Loucy (cell line): Measurements from ENCODE around the gene ZFP62.

Experiments
- EZH2phosphoT487 ChIP-seq: fragments of 200-600 bp; IDR thresholded peaks from 2 replicates; pipeline ENCODE4 v1.6.1; 2018; ENCODE audit warnings: antibody characterized with exemption, mild to moderate bottlenecking, moderate library complexity, borderline replicate concordance
- TF ChIP-seq, protein P1 (sequence below): fragments of 200-600 bp; sonication (generic); conservative IDR thresholded peaks from 2 replicates; pipeline ENCODE4 v1.5.1; 2014; ENCODE audit warnings: mild to moderate bottlenecking, antibody characterized with exemption, low read length

- TF ChIP-seq, protein P1, sequence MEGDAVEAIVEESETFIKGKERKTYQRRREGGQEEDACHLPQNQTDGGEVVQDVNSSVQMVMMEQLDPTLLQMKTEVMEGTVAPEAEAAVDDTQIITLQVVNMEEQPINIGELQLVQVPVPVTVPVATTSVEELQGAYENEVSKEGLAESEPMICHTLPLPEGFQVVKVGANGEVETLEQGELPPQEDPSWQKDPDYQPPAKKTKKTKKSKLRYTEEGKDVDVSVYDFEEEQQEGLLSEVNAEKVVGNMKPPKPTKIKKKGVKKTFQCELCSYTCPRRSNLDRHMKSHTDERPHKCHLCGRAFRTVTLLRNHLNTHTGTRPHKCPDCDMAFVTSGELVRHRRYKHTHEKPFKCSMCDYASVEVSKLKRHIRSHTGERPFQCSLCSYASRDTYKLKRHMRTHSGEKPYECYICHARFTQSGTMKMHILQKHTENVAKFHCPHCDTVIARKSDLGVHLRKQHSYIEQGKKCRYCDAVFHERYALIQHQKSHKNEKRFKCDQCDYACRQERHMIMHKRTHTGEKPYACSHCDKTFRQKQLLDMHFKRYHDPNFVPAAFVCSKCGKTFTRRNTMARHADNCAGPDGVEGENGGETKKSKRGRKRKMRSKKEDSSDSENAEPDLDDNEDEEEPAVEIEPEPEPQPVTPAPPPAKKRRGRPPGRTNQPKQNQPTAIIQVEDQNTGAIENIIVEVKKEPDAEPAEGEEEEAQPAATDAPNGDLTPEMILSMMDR = peak; percentile 41; the same call in 1 of the 2 replicates
- TF ChIP-seq EZH2phosphoT487 = no peak
These were observed 696 bp downstream of the ZFP62 start for GRCh38 chr5:180860273-180860886.
